Neutrophil (primary cell): ENCODE results near the gene C19orf25.
"Not testable (repeated sequence)": the region's sequence is repeated elsewhere in the genome, so short reads cannot be mapped to it uniquely, and the experiment has no call there.

ENCODE experiments used
- H3K27ac ChIP-seq: fragments of 200-600 bp; sonication (generic); 2 replicates; pipeline ENCODE4 v1.5.1; 2016; ENCODE audit warnings: mild to moderate bottlenecking, moderate library complexity
- H3K27me3 ChIP-seq: fragments of 200-600 bp; sonication (generic); 2 replicates; pipeline ENCODE4 v1.6.0; 2016; ENCODE audit warnings: mild to moderate bottlenecking
- H3K36me3 ChIP-seq: fragments of 200-600 bp; sonication (generic); 2 replicates; pipeline ENCODE4 v1.5.1; 2017
- H3K4me1 ChIP-seq, 2 experiments: fragments of 200-600 bp in 1 of 2; sonication (generic) in 1 of 2; 1 replicate in 1 of 2; 2 replicates in 1 of 2; pipeline versions ENCODE4 v1.5.1 to v1.6.1; 2013 to 2016; ENCODE audit warnings: low read depth in 1 of 2, low read length in 1 of 2, mild to moderate bottlenecking in 1 of 2, moderate library complexity in 1 of 2; ENCODE audit not compliant: control insufficient read depth in 1 of 2, insufficient read depth in 1 of 2
- H3K4me3 ChIP-seq, 2 experiments: fragments of 200-600 bp in 1 of 2; sonication (generic) in 1 of 2; 1 replicate in 1 of 2; 2 replicates in 1 of 2; pipeline ENCODE4 v1.5.1; 2013 to 2016; ENCODE audit warnings: low read depth in 1 of 2, low read length in 1 of 2, mild to moderate bottlenecking in 1 of 2, moderate library complexity in 1 of 2
- H3K9me3 ChIP-seq: fragments of 200-600 bp; sonication (generic); 2 replicates; pipeline ENCODE4 v1.5.1; 2016
- CTCF ChIP-seq: fragments of 200-600 bp; sonication (generic); IDR thresholded peaks from 2 replicates; pipeline ENCODE4 v1.5.1; 2016; ENCODE audit warnings: antibody characterized with exemption

C19orf25 gene

DNA sequence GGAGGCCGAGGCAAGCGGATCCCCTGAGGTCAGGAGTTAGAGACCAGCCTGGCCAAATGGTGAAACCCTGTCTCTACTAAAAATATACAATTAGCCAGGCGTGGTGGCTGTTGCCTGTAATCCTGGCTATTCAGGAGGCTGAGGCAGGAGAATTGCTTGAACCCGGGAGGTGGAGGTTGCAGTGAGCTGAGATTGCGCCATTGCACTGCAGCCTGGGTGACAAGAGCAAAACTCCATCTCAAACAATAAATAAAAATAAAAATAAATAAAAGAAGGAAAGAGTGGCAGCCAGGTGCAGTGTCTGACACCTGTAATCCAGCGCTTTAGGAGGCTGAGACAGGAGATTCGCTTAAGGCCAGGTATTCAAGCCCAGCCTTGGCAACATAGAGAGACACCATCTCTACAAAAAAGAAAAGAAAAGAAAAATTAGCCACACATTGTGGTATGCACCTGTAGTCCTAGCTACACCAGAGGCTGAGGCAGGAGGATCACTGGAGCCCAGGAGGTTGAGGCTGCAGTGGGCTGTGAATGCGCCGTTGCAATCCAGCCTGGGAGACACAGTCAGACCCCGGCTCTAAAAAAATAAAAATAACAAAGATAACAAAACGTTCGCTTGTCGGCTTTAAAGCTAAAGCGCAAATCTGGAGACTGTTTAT is 23.5 kb upstream of the C19orf25 start:
- no peak for TF ChIP-seq CTCF

GRCh38 chr19:1501200-1501595 is 22.2 kb upstream of the C19orf25 start:
- H3K27ac ChIP-seq = no peak overlapping the region
- TF ChIP-seq CTCF = no peak

More for the DNA sequence above, 23.5 kb upstream of the C19orf25 start:
- Histone ChIP-seq H3K27ac (no peak overlapping the region), H3K4me1 (peaks cover 2 to 6% of the 10 kb centered on the region in 2 experiments), H3K9me3 (peaks cover 1% of the 10 kb centered on the region), H3K27me3 (peaks cover 71% of the 10 kb centered on the region), H3K36me3 (no peaks in the 10 kb centered on the region), H3K4me3 (no peak overlapping the region)

GRCh38 chr19:1499231-1499630 is 20.2 kb upstream of the C19orf25 start:
- H3K9me3 ChIP-seq, H3K36me3 ChIP-seq, H3K4me1 ChIP-seq, H3K27ac ChIP-seq, H3K4me3 ChIP-seq: not testable (repeated sequence)
- H3K27me3 ChIP-seq = peaks cover 62% of the 10 kb centered on the region

More at GRCh38 chr19:1501200-1501595, 22.2 kb upstream of the C19orf25 start:
- Histone ChIP-seq H3K27me3 (peaks cover 73% of the 10 kb centered on the region), H3K4me1 (peaks cover 0 to 5% of the 10 kb centered on the region in 2 experiments), H3K36me3 (no peaks in the 10 kb centered on the region), H3K4me3 (no peak overlapping the region), H3K9me3 (no peaks in the 10 kb centered on the region)

DNA sequence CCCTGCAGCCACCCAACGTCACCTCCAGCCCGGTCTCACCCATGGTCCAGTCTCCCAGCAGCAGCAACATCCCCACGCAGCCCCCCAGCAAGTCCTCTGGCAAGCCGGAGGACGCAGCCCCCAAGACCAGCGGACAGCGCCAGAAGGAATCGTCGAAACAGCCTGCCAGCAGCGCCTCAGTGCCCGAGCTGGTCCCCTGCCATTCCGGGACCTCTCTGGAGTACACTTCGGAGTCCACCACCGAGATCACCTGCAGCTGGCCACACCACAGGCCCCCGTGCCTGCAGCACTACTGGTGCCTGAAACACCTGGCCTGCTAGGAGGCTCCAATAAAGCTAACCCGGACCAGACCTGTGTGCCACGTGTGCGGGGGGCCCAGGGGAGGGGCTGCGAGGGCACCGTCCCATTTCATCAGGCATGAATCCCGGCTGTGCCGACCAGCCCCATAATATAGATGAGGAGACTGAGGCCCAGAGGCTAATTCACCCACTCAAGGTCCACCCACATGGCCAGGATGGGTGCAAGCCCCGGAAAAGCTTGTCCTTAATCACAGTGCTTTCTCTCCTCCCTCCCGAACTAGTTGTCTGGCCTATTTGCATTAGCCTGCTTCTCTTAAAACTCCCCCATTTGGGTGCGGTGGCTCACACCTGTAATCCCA is 18.7 kb upstream of the C19orf25 start:
- Histone ChIP-seq H3K4me3 (no peak overlapping the region), H3K4me1 (peaks cover 0 to 5% of the 10 kb centered on the region in 2 experiments), H3K27ac (no peak overlapping the region), H3K27me3 (peaks cover 62% of the 10 kb centered on the region), H3K9me3 (no peaks in the 10 kb centered on the region), H3K36me3 (no peaks in the 10 kb centered on the region)
- TF ChIP-seq CTCF = no peak

- Histone ChIP-seq H3K36me3 (no peaks in the 10 kb centered on the region), H3K9me3 (no peaks in the 10 kb centered on the region), H3K27me3 (peaks cover 62% of the 10 kb centered on the region), H3K27ac (no peak overlapping the region), H3K4me1 (peaks cover 0 to 5% of the 10 kb centered on the region in 2 experiments), H3K4me3 (no peak overlapping the region)
- TF ChIP-seq CTCF = no peak
Measured at GRCh38 chr19:1496714-1497577, 17.9 kb upstream of the C19orf25 start.
